CD14-positive monocyte (primary cell): ENCODE results near the gene RAB19. TPM values are rescaled to one million over a fixed set of nuclear protein-coding genes. Genes with fewer than 3 reads are reported as not detected.
"Not testable (repeated sequence)": the region's sequence is repeated elsewhere in the genome, so short reads cannot be mapped to it uniquely, and the experiment has no call there.

ENCODE experiments used
- DNase-seq, 3 donors: peaks; one replicate each; pipeline ENCODE4 v3.0.0-alpha.2; 2011 to 2022
- H2AFZ ChIP-seq: 2 replicates; pipeline ENCODE4 v1.6.0; 2012; ENCODE audit warnings: mild to moderate bottlenecking, low read depth, low read length, inconsistent platforms; ENCODE audit not compliant: insufficient read depth, poor library complexity, severe bottlenecking
- H3K27ac ChIP-seq, 2 donors: 1 replicate in 1 of 2; 2 replicates in 1 of 2; pipeline ENCODE4 v1.5.1; 2012 to 2013; ENCODE audit warnings: low read length in 2 of 2, control low read depth in 1 of 2, inconsistent platforms in 1 of 2, low read depth in 1 of 2, mild to moderate bottlenecking in 1 of 2
- H3K27me3 ChIP-seq, 2 donors: one replicate each; pipeline versions ENCODE4 v1.6.0 to v1.6.1; 2011 to 2013; ENCODE audit warnings: low read length in 2 of 2; ENCODE audit not compliant: control insufficient read depth in 2 of 2, insufficient read depth in 2 of 2
- H3K36me3 ChIP-seq, 2 donors: replicated peaks in 1 of 2; 1 replicate in 1 of 2; 2 replicates in 1 of 2; pipeline versions ENCODE4 v1.5.1 to v1.6.1; 2012 to 2013; ENCODE audit warnings: low read length in 2 of 2, control low read depth in 1 of 2, inconsistent platforms in 1 of 2, mild to moderate bottlenecking in 1 of 2; ENCODE audit not compliant: insufficient read depth in 2 of 2, control insufficient read depth in 1 of 2
- H3K4me1 ChIP-seq, 2 donors: 1 replicate in 1 of 2; 2 replicates in 1 of 2; pipeline versions ENCODE4 v1.5.1 to v1.6.1; 2012 to 2013; ENCODE audit warnings: low read length in 2 of 2, control low read depth in 1 of 2, inconsistent platforms in 1 of 2, mild to moderate bottlenecking in 1 of 2, moderate library complexity in 1 of 2; ENCODE audit not compliant: insufficient read depth in 2 of 2, control insufficient read depth in 1 of 2
- H3K4me2 ChIP-seq: replicated peaks from 2 replicates; pipeline ENCODE3; 2012; ENCODE audit warnings: low read length, moderate library complexity, mild to moderate bottlenecking; ENCODE audit not compliant: poor library complexity, severe bottlenecking; ENCODE audit errors: extremely low read depth
- H3K4me3 ChIP-seq, 3 experiments: fragments of 200-600 bp in 1 of 3; sonication (generic) in 1 of 3; replicated peaks in 1 of 3; 1 replicate in 2 of 3; 2 replicates in 1 of 3; pipeline ENCODE4 v1.5.1; 2011 to 2013; ENCODE audit warnings: low read length in 3 of 3, mild to moderate bottlenecking in 3 of 3, control low read depth in 2 of 3, low read depth in 2 of 3, inconsistent platforms in 1 of 3, moderate library complexity in 1 of 3
- H3K79me2 ChIP-seq: 2 replicates; pipeline ENCODE4 v1.6.0; 2012; ENCODE audit warnings: mild to moderate bottlenecking, control low read depth, inconsistent platforms, low read length, moderate library complexity; ENCODE audit not compliant: insufficient read depth
- H3K9ac ChIP-seq: 2 replicates; pipeline ENCODE4 v1.6.0; 2017; ENCODE audit warnings: low read length, mild to moderate bottlenecking; ENCODE audit not compliant: insufficient read depth, poor library complexity, severe bottlenecking
- H3K9me3 ChIP-seq, 2 donors: replicated peaks in 1 of 2; 1 replicate in 1 of 2; 2 replicates in 1 of 2; pipeline versions ENCODE4 v1.5.1 to v1.6.1; 2012 to 2013; ENCODE audit warnings: low read length in 2 of 2, control low read depth in 1 of 2; ENCODE audit not compliant: control insufficient read depth in 1 of 2, insufficient read depth in 1 of 2
- H4K20me1 ChIP-seq: 2 replicates; pipeline ENCODE4 v1.6.0; 2012; ENCODE audit warnings: mild to moderate bottlenecking, low read length, control low read depth, moderate library complexity; ENCODE audit not compliant: insufficient read depth
- H3K27ac Mint-ChIP-seq, 7 donors: one replicate each; pipeline ENCODE4 v1.8.0; 2020; ENCODE audit warnings: mild to moderate bottlenecking in 7 of 7, mixed read lengths in 7 of 7, moderate library complexity in 6 of 7, inconsistent platforms in 2 of 7
- H3K27me3 Mint-ChIP-seq, 3 donors: one replicate each; pipeline ENCODE4 v1.8.0; 2021 to 2022; ENCODE audit warnings: low read depth in 3 of 3, mild to moderate bottlenecking in 3 of 3, mixed read lengths in 3 of 3, moderate library complexity in 3 of 3, inconsistent platforms in 1 of 3
- H3K36me3 Mint-ChIP-seq, 2 donors: one replicate each; pipeline ENCODE4 v1.8.0; 2020; ENCODE audit warnings: mixed read lengths in 2 of 2, inconsistent platforms in 1 of 2, mild to moderate bottlenecking in 1 of 2
- H3K4me1 Mint-ChIP-seq: one replicate; pipeline ENCODE4 v1.8.0; 2020; ENCODE audit warnings: mild to moderate bottlenecking, mixed read lengths
- H3K4me3 Mint-ChIP-seq, 2 donors: one replicate each; pipeline ENCODE4 v1.8.0; 2020; ENCODE audit warnings: mild to moderate bottlenecking in 2 of 2, mixed read lengths in 2 of 2, moderate library complexity in 1 of 2
- H3K9me3 Mint-ChIP-seq, 7 donors: one replicate each; pipeline ENCODE4 v1.8.0; 2020 to 2022; ENCODE audit warnings: mixed read lengths in 7 of 7, mild to moderate bottlenecking in 6 of 7, moderate library complexity in 6 of 7, inconsistent platforms in 2 of 7
- CTCF ChIP-seq: fragments of 200-600 bp; IDR thresholded peaks from one replicate; pipeline ENCODE4 v1.8.0; 2022; ENCODE audit warnings: antibody characterized with exemption, mild to moderate bottlenecking
- WGBS: methylation state at CpG from one replicate; pipeline ENCODE4 v1.1.5; 2013; ENCODE audit warnings: missing lambda C conversion rate; ENCODE audit not compliant: insufficient coverage; 5-methylcytosine and 5-hydroxymethylcytosine counted together
- intact Hi-C, 2 donors: fragments of 100-400 bp; cut with micrococcal nuclease; formaldehyde crosslinking; loops; one replicate each; pipeline versions ENCODE4 v1.15.0 to v1.15.1; 2023
- polyA plus RNA-seq, 3 donors: library from polyadenylated mRNA; depleted of rRNA in 1 of 3; unstranded in 2 of 3; stranded (reverse) in 1 of 3; fragments of 300-500 nt in 2 of 3; fragments of >200 nt in 1 of 3; fragmentation: Illumina TruSeq in 2 of 3; gene quantifications; 1 replicate in 2 of 3; 2 replicates in 1 of 3; pipeline ENCODE4 v1.2.3, GENCODE V29; 2012 to 2021

Gene RAB19
- polyA plus RNA-seq, 3 donors, result not detected

- Histone ChIP-seq H4K20me1 (no peaks in the 10 kb centered on the region), H3K79me2 (no peaks in the 10 kb centered on the region), H3K4me1 (no peaks in the 10 kb centered on the region), H3K27me3 (no peaks in the 10 kb centered on the region), H3K36me3 (no peaks in the 10 kb centered on the region), H3K4me3 (no peak overlapping the region), H2AFZ (no peak overlapping the region), H3K9me3 (no peaks in the 10 kb centered on the region), H3K27ac (no peak overlapping the region), H3K4me2 (no peak overlapping the region), H3K9ac (no peak overlapping the region)
- H3K4me3 Mint-ChIP-seq, result no peak overlapping the region
- H3K9me3 Mint-ChIP-seq, result peaks cover 0 to 2% (median 0%) of the 10 kb centered on the region in 7 donors
- no peak overlapping the region for H3K27ac Mint-ChIP-seq
- no peaks in the 10 kb centered on the region for H3K4me1 Mint-ChIP-seq
- H3K36me3 Mint-ChIP-seq, result no peaks in the 10 kb centered on the region
- peaks cover 13 to 28% (median 21%) of the 10 kb centered on the region in 3 donors for H3K27me3 Mint-ChIP-seq
- WGBS, result 90% methylated on average over 2 of the region's 8 CpGs
- no peak for DNase-seq
- TF ChIP-seq CTCF, result no peak
- intact Hi-C loops, result no loop called here
Measured at GRCh38 chr7:140416560-140416959, 12.7 kb downstream of the RAB19 start.

GRCh38 chr7:140417456-140418155 lies 13.7 kb downstream of the RAB19 start:
- Histone ChIP-seq H3K9me3 (no peaks in the 10 kb centered on the region), H3K79me2 (no peaks in the 10 kb centered on the region), H3K27me3 (no peaks in the 10 kb centered on the region), H3K4me2 (no peak overlapping the region), H4K20me1 (no peaks in the 10 kb centered on the region), H2AFZ (peak overlapping the region; percentile 11), H3K4me3 (no peak overlapping the region), H3K36me3 (no peaks in the 10 kb centered on the region), H3K27ac (no peak overlapping the region), H3K9ac (no peak overlapping the region), H3K4me1 (no peaks in the 10 kb centered on the region)
- Mint-ChIP-seq H3K9me3 (peaks cover 0 to 2% (median 0%) of the 10 kb centered on the region in 7 donors), H3K27ac (peak overlapping the region in 1 of 7 donors; percentile 13), H3K4me1 (no peaks in the 10 kb centered on the region), H3K4me3 (no peak overlapping the region), H3K27me3 (peaks cover 11 to 30% (median 21%) of the 10 kb centered on the region in 3 donors), H3K36me3 (no peaks in the 10 kb centered on the region)
- 67% methylated on average over 8 of the region's 8 CpGs for WGBS
- no peak for DNase-seq
- no peak for TF ChIP-seq CTCF
- intact Hi-C loops, result no loop called here

GRCh38 chr7:140418156-140418472 lies 14.3 kb downstream of the RAB19 start:
- peaks cover 12 to 30% (median 21%) of the 10 kb centered on the region in 3 donors for H3K27me3 Mint-ChIP-seq
- intact Hi-C loops, H3K27ac Mint-ChIP-seq, H4K20me1 ChIP-seq, H3K4me3 Mint-ChIP-seq, H3K4me1 ChIP-seq, H3K79me2 ChIP-seq, DNase-seq, H3K36me3 Mint-ChIP-seq, H3K4me2 ChIP-seq, H3K4me3 ChIP-seq, H3K36me3 ChIP-seq, H2AFZ ChIP-seq, H3K9me3 ChIP-seq, H3K9ac ChIP-seq, H3K27ac ChIP-seq, H3K9me3 Mint-ChIP-seq, H3K4me1 Mint-ChIP-seq, H3K27me3 ChIP-seq: not testable (repeated sequence)
- WGBS, result no CpG with 5 or more reads among the region's 5 CpGs
